ENCODE results near the gene RALGAPA2.

GRCh38 chr20:20554951-20555350 lies 157.5 kb downstream of the RALGAPA2 start:
- no peak for TF ChIP-seq CTCF (IDR thresholded peaks at IDR 0.05)
- TF ChIP-seq ZFX (IDR thresholded peaks at IDR 0.05; ENCODE audit: borderline replicate concordance): no peak
